OCI-LY1 (cell line): Measurements from ENCODE around the gene ARFIP1.

Experiments used
- EZH2 ChIP-seq: fragments of 200-600 bp; sonication (generic), shearing (Covaris generic); IDR thresholded peaks from 2 replicates; pipeline ENCODE4 v1.8.0; 2017; ENCODE audit warnings: borderline replicate concordance, mixed run types, mild to moderate bottlenecking, antibody characterized with exemption, low read length, moderate library complexity, mixed read lengths
- TF ChIP-seq, protein P1 (sequence below): fragments of 200-600 bp; sonication (generic), shearing (Covaris generic); IDR thresholded peaks from 2 replicates; pipeline ENCODE4 v1.5.1; 2017; ENCODE audit warnings: mild to moderate bottlenecking, antibody characterized with exemption, low read length, moderate library complexity, mixed read lengths

- TF ChIP-seq, protein P1, sequence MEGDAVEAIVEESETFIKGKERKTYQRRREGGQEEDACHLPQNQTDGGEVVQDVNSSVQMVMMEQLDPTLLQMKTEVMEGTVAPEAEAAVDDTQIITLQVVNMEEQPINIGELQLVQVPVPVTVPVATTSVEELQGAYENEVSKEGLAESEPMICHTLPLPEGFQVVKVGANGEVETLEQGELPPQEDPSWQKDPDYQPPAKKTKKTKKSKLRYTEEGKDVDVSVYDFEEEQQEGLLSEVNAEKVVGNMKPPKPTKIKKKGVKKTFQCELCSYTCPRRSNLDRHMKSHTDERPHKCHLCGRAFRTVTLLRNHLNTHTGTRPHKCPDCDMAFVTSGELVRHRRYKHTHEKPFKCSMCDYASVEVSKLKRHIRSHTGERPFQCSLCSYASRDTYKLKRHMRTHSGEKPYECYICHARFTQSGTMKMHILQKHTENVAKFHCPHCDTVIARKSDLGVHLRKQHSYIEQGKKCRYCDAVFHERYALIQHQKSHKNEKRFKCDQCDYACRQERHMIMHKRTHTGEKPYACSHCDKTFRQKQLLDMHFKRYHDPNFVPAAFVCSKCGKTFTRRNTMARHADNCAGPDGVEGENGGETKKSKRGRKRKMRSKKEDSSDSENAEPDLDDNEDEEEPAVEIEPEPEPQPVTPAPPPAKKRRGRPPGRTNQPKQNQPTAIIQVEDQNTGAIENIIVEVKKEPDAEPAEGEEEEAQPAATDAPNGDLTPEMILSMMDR = no peak
- TF ChIP-seq EZH2 = no peak
Measured at GRCh38 chr4:152847376-152847775, 67.6 kb downstream of the ARFIP1 start.
